ENCODE data around the gene GPR132.

DNA sequence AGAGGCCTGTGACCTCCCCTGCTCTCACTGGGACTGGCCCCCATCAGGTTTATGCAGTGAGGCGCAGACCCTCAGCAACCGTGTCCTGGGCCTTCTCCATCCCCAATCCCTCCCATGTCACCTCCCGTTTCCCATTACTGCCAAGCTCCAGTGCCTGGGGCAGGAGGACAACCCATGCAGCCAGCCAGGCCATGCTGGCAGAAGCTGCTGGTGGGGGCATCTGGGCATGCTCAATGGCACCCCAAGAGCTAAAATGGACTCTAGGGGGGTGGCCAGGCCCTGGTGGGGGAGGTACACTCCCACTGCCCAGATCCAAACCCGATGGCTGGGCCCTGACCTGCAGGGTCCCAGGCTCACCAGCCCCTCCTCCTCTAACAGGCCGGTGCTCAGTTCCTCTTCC, 20.5 kb upstream of the GPR132 start:
- TF ChIP-seq POLR2A (IDR thresholded peaks at IDR 0.05; ENCODE audit: low read depth, low read length), result no peak
- TF ChIP-seq POLR2AphosphoS5 (IDR thresholded peaks at IDR 0.05; ENCODE audit: low read depth, low read length), result no peak
- no peak for TF ChIP-seq TAF1 (IDR thresholded peaks at IDR 0.05; ENCODE audit: low read depth, low read length)
- TF ChIP-seq SPI1 (IDR thresholded peaks at IDR 0.05; ENCODE audit: low read depth, low read length), result peak; percentile 39; the same call in 1 of the 2 replicates
- no peak for TF ChIP-seq POU2F2 (IDR thresholded peaks at IDR 0.05; ENCODE audit: low read depth, low read length)
- TF ChIP-seq PAX5 (IDR thresholded peaks at IDR 0.05; ENCODE audit: insufficient read depth, low read length, severe bottlenecking), result no peak

Data from GM12891 (cell line).